Peyer's patch (tissue), 4 donors: ENCODE results near the gene ANXA9. TPM values are rescaled to one million over a fixed set of nuclear protein-coding genes. Genes with fewer than 3 reads are reported as not detected.

Source experiments
- DNase-seq, 3 donors: peaks; one replicate each; pipeline ENCODE4 v3.0.0-alpha.2; 2017 to 2019
- H3K27ac ChIP-seq, 4 donors: fragments of 200-600 bp; sonication (generic); one replicate each; pipeline ENCODE4 v1.5.1; 2016 to 2019
- H3K27me3 ChIP-seq, 2 donors: fragments of 200-600 bp; sonication (generic); one replicate each; pipeline ENCODE4 v1.5.1; 2019
- H3K36me3 ChIP-seq, 3 donors: fragments of 200-600 bp; sonication (generic); one replicate each; pipeline ENCODE4 v1.5.1; 2016 to 2019
- H3K4me1 ChIP-seq, 4 donors: fragments of 200-600 bp; sonication (generic); one replicate each; pipeline ENCODE4 v1.5.1; 2016 to 2019
- H3K4me3 ChIP-seq, 4 donors: fragments of 200-600 bp; sonication (generic); 1 replicate in 3 of 4; 2 replicates in 1 of 4; pipeline ENCODE4 v1.5.1; 2016 to 2019; ENCODE audit warnings: mild to moderate bottlenecking in 1 of 4
- H3K9me3 ChIP-seq, 4 donors: fragments of 200-600 bp; sonication (generic); one replicate each; pipeline ENCODE4 v1.5.1; 2016 to 2019; ENCODE audit warnings: mild to moderate bottlenecking in 1 of 4
- POLR2A ChIP-seq, 2 donors: fragments of 450-650 bp; IDR thresholded peaks; one replicate each; pipeline ENCODE4 v1.5.1; 2017; ENCODE audit warnings: antibody characterized with exemption in 2 of 2, mild to moderate bottlenecking in 2 of 2, moderate library complexity in 2 of 2
- total RNA-seq, 4 donors: library from RNA; depleted of rRNA; stranded (reverse); fragments of >200 nt; gene quantifications; one replicate each; pipeline ENCODE4 v1.1.0, GENCODE V29; 2016
- TF ChIP-seq, protein P1 (sequence below), 6 experiments: fragments of 450-650 bp in 4 of 6; fragments of 200-600 bp in 2 of 6; sonication (generic) in 1 of 6; IDR thresholded peaks; one replicate each; pipeline ENCODE4 v1.5.1; 2017 to 2019; ENCODE audit warnings: antibody characterized with exemption in 6 of 6, mild to moderate bottlenecking in 3 of 6, moderate library complexity in 1 of 6

The ANXA9 gene
- total RNA-seq, 4 donors from 2014 or later = 0.67 to 1.7 TPM; not detected in 2

DNA sequence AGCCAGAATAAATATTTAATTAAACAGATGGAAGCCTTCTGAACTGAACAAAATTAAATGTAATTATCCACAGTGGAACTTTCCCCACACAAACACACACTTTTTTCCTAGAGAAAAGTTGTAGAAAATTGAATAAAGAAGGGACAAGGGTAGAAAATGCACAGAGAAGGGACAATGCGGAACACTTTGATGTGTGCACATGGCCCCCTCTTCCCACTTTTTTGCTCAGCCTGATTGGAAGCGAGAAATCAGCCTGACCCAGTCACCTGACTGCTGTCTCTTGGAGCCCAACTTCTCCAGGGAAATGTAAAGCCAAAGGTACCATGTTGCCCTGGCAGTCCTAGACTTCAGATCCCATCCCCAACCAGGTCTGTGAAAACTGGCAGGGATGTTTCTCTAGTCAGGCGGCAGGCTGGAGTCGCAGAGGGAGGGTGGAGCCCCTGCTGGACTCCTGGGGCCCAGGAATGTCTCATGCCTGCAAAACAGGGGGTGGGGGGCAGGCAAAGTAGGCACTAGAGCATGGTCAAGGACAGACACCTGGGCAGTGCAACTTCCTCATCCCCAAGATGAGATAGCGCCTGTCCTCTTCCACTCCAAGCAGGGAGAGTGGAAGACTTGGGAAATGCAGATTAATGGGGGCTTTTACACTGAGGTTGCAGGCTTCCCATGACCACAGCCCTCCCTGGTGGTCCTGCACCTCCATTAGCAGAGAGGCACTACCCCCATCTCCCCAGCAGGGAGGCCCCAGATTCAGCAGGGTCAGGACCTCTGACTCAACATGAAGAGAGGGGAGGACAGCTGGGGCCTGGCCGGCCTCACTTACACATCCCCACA is 10.3 kb upstream of the ANXA9 start:
- Histone ChIP-seq H3K9me3 (no peaks in the 10 kb centered on the region), H3K4me3 (peak overlapping the region in 2 of 4 donors; percentile 69 to 97), H3K27me3 (no peaks in the 10 kb centered on the region), H3K4me1 (peaks cover 5 to 46% (median 22%) of the 10 kb centered on the region in 4 donors), H3K27ac (peak overlapping the region; percentile 91 to 98 (median 94)), H3K36me3 (peaks cover 0 to 23% (median 9%) of the 10 kb centered on the region in 3 donors)
- DNase-seq = no peak
- TF ChIP-seq POLR2A (IDR thresholded peaks at IDR 0.05) = no peak
- TF ChIP-seq, protein P1, sequence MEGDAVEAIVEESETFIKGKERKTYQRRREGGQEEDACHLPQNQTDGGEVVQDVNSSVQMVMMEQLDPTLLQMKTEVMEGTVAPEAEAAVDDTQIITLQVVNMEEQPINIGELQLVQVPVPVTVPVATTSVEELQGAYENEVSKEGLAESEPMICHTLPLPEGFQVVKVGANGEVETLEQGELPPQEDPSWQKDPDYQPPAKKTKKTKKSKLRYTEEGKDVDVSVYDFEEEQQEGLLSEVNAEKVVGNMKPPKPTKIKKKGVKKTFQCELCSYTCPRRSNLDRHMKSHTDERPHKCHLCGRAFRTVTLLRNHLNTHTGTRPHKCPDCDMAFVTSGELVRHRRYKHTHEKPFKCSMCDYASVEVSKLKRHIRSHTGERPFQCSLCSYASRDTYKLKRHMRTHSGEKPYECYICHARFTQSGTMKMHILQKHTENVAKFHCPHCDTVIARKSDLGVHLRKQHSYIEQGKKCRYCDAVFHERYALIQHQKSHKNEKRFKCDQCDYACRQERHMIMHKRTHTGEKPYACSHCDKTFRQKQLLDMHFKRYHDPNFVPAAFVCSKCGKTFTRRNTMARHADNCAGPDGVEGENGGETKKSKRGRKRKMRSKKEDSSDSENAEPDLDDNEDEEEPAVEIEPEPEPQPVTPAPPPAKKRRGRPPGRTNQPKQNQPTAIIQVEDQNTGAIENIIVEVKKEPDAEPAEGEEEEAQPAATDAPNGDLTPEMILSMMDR (IDR thresholded peaks at IDR 0.05) = peak in 3 of 6 experiments; percentile 4 to 9 (median 7)

DNA sequence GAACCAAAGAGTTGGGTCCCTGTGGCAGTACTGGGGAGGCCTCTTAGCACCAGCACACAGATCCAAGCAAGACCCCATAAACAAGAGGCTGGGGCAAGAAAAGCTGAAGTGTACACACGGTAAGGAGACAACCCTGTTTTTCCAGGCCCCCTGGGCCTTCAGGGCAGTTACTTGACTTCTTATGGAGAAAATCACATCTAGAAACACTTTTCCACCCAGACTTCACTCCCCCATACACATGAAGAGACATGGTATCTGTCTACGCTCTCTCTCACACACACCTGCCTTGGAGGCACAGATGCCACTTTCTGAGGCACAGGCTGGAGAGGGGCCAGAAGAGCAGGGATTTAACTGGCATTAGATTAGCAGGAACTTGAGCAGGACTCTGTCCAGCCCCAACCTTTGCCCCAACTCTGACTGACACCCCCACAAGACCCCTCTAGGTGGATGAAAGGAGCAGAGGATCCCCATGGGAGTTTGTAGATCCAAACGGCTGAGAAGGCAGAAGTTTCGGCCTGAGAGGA is 9.6 kb upstream of the ANXA9 start:
- H3K9me3 ChIP-seq = no peaks in the 10 kb centered on the region
- H3K27ac ChIP-seq = peak overlapping the region; percentile 91 to 98 (median 94)
- no peak for DNase-seq
- TF ChIP-seq, protein P1 (IDR thresholded peaks at IDR 0.05) = no peak
- TF ChIP-seq POLR2A (IDR thresholded peaks at IDR 0.05) = no peak
- no peaks in the 10 kb centered on the region for H3K27me3 ChIP-seq
- peak overlapping the region; percentile 69 to 97 (median 78) for H3K4me3 ChIP-seq
- peaks cover 0 to 16% (median 9%) of the 10 kb centered on the region in 3 donors for H3K36me3 ChIP-seq
- H3K4me1 ChIP-seq = peaks cover 5 to 53% (median 26%) of the 10 kb centered on the region in 4 donors

DNA sequence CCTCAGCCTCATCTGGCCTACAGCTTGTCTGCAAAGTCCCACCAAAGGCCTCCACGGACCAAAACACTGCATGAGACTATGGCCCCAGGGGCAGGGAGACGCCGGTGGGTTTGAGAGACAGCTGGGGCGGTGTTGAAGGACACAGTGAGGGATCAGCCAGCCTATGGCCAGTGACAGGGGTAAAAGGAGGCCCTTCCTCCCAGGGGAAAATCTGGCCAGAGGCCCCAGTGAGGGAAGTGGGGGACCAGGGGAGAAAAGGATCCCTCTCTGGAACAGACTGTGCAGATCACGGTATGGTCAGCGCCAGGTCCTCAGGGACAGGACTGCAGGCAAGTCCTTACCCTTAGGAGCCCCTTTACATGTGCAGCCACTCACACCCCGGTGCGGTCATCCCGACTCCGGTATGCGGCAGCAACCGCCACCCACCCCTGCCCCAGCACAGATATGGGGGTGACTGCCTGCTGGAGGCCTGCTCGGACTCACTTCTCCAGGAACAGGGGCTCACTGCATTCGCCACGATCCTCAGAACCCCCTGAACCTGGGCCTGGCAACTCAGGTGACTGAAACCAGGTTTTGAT is 8.7 kb upstream of the ANXA9 start:
- H3K4me1 ChIP-seq = peaks cover 5 to 59% (median 28%) of the 10 kb centered on the region in 4 donors
- H3K36me3 ChIP-seq = peaks cover 0 to 8% (median under 1%) of the 10 kb centered on the region in 3 donors
- TF ChIP-seq POLR2A (IDR thresholded peaks at IDR 0.05) = no peak
- TF ChIP-seq, protein P1 (IDR thresholded peaks at IDR 0.05) = no peak
- peak in 2 of 3 donors; percentile 18 to 57 for DNase-seq
- H3K9me3 ChIP-seq = no peaks in the 10 kb centered on the region
- peak overlapping the region; percentile 69 to 97 (median 78) for H3K4me3 ChIP-seq
- H3K27me3 ChIP-seq = no peaks in the 10 kb centered on the region
- peak overlapping the region; percentile 91 to 98 (median 94) for H3K27ac ChIP-seq

DNA sequence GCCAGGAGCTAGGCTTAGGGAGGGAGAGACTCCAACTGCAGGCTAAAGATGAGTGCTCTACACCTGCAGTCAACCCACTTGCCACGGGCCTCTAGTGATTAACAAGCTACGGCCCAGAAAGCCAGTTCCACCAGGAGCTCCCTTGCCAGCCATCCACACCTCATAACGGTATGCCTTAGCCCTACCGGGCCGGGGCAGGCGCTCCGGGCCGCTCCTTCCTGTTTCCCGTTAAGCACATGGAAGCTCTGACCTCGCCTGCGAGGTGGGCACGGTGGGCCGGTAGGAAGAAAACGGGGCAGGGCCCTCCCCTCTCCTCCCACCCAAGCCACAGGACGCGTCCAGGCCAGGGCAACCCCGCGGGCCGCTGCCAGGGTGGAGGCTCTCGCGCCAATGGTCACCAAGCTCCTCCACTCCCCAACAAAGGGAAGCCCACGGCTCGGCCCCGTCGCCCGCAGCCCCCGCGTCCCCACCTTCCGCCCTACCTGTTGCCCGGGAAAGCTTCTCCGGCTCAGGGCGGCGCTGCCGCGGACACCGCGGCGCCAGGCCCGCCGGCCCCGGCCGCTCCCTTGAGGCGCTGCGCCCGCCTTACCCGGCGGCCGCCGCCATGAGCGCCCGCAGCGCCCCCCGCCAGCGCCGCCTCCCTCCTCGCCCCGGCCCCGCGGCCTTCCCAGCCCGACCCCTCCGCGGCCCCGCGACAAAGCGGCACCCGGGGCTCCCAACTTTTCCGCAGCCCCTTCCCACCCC is 8.1 kb upstream of the ANXA9 start:
- Histone ChIP-seq H3K27me3 (no peaks in the 10 kb centered on the region), H3K9me3 (no peaks in the 10 kb centered on the region), H3K27ac (peak overlapping the region; percentile 91 to 98 (median 94)), H3K36me3 (peaks cover 0 to 1% (median 0%) of the 10 kb centered on the region in 3 donors), H3K4me1 (peaks cover 5 to 61% (median 28%) of the 10 kb centered on the region in 4 donors), H3K4me3 (peak overlapping the region; percentile 69 to 97 (median 78))
- DNase-seq = peak; percentile 45 to 69 (median 67)
- TF ChIP-seq, protein P1 (IDR thresholded peaks at IDR 0.05) = no peak
- no peak for TF ChIP-seq POLR2A (IDR thresholded peaks at IDR 0.05)
